ENCODE results near the gene TAB2.

Gene TAB2

GRCh38 chr6:149317644-149318571 lies at the start of gene TAB2:
TAB2 (plus strand) TSS chr6:149317712; CDS start chr6:149369998, 52,286 bp downstream.
- peak; percentile 66 to 79 for DNase-seq (ENCODE audit: low read depth in 2 of 2)

- no peak for DNase-seq (ENCODE audit: low read depth in 2 of 2)
These were observed 49.4 kb upstream of the TAB2 start for GRCh38 chr6:149268146-149268545.

GRCh38 chr6:149268768-149269167 lies 48.7 kb upstream of the TAB2 start:
- no peak for DNase-seq (ENCODE audit: low read depth in 2 of 2)

- DNase-seq (ENCODE audit: low read depth in 2 of 2): no peak
These were observed 46.9 kb upstream of the TAB2 start for GRCh38 chr6:149270616-149271015.

- peak; percentile 46 to 64 for DNase-seq (ENCODE audit: low read depth in 2 of 2)
These were observed 45.9 kb upstream of the TAB2 start for GRCh38 chr6:149271348-149272340.

- DNase-seq (ENCODE audit: low read depth in 2 of 2): no peak
These were observed 44.2 kb upstream of the TAB2 start for GRCh38 chr6:149273318-149273717.

GRCh38 chr6:149275621-149276020 lies 41.9 kb upstream of the TAB2 start:
- no peak for DNase-seq (ENCODE audit: low read depth in 2 of 2)

GRCh38 chr6:149277621-149278020 lies 39.9 kb upstream of the TAB2 start:
- DNase-seq (ENCODE audit: low read depth in 2 of 2): no peak

GRCh38 chr6:149278997-149279396 lies 38.5 kb upstream of the TAB2 start:
- DNase-seq (ENCODE audit: low read depth in 2 of 2): no peak

- DNase-seq (ENCODE audit: low read depth in 2 of 2): no peak
These were observed 32.6 kb upstream of the TAB2 start for GRCh38 chr6:149284904-149285303.

GRCh38 chr6:149285626-149286025 lies 31.9 kb upstream of the TAB2 start:
- DNase-seq (ENCODE audit: low read depth in 2 of 2): no peak

GRCh38 chr6:149286905-149287304 lies 30.6 kb upstream of the TAB2 start:
- no peak for DNase-seq (ENCODE audit: low read depth in 2 of 2)

- no peak for DNase-seq (ENCODE audit: low read depth in 2 of 2)
These were observed 28.2 kb upstream of the TAB2 start for GRCh38 chr6:149289192-149289781.

GRCh38 chr6:149289966-149290365 lies 27.5 kb upstream of the TAB2 start:
- no peak for DNase-seq (ENCODE audit: low read depth in 2 of 2)

GRCh38 chr6:149293244-149293643 lies 24.3 kb upstream of the TAB2 start:
- DNase-seq (ENCODE audit: low read depth in 2 of 2): no peak

GRCh38 chr6:149300563-149300962 lies 16.9 kb upstream of the TAB2 start:
- no peak for DNase-seq (ENCODE audit: low read depth in 2 of 2)

GRCh38 chr6:149302723-149303122 lies 14.8 kb upstream of the TAB2 start:
- no peak for DNase-seq (ENCODE audit: low read depth in 2 of 2)

GRCh38 chr6:149303468-149303867 lies 14.0 kb upstream of the TAB2 start:
- no peak for DNase-seq (ENCODE audit: low read depth in 2 of 2)

GRCh38 chr6:149305372-149305771 lies 12.1 kb upstream of the TAB2 start:
- no peak for DNase-seq (ENCODE audit: low read depth in 2 of 2)

- DNase-seq (ENCODE audit: low read depth in 2 of 2): no peak
These were observed 10.5 kb upstream of the TAB2 start for GRCh38 chr6:149306967-149307366.

- no peak for DNase-seq (ENCODE audit: low read depth in 2 of 2)
These were observed 6.2 kb upstream of the TAB2 start for GRCh38 chr6:149311293-149311692.

- DNase-seq (ENCODE audit: low read depth in 2 of 2): no peak
These were observed 5.7 kb upstream of the TAB2 start for GRCh38 chr6:149311766-149312165.
